ENCODE data around the gene C1orf50. TPM values are rescaled to one million over a fixed set of nuclear protein-coding genes. Genes with fewer than 3 reads are reported as not detected.

Gene C1orf50
- total and polyA plus RNA-seq, 10 donors: 1.5 to 9.8 (median 4.5) TPM

GRCh38 chr1:42783092-42783491 is 16.0 kb downstream of the C1orf50 start:
- peaks cover 0 to 17% (median 10%) of the 10 kb centered on the region in 6 donors for H3K4me1 ChIP-seq
- peaks cover 0 to 57% (median 10%) of the 10 kb centered on the region in 6 donors for H3K36me3 ChIP-seq
- peaks cover 0 to 10% (median 0%) of the 10 kb centered on the region in 7 donors for H3K27me3 ChIP-seq (replicated peaks in 1 of 7)
- intact Hi-C loops (cut with DNase I; ENCODE audit: low total_unique reads): no loop called here
- H3K4me3 ChIP-seq: no peak overlapping the region
- H3K27ac ChIP-seq: no peak overlapping the region
- no peak for DNase-seq
- H3K9me3 ChIP-seq: no peaks in the 10 kb centered on the region
- TF ChIP-seq POLR2A (IDR thresholded peaks at IDR 0.05) (no peak), POLR2AphosphoS5 (IDR thresholded peaks at IDR 0.05) (no peak), CTCF (IDR thresholded peaks at IDR 0.05 in 8 of 11, conservative IDR thresholded peaks at IDR 0.05 in 3 of 11) (no peak)
- 96 to 100% (median 97%) methylated on average over 2 of the region's 2 CpGs for WGBS, 5 donors

GRCh38 chr1:42784547-42784945 is 17.5 kb downstream of the C1orf50 start:
- H3K4me3 ChIP-seq: peak overlapping the region in 3 of 8 donors; percentile 22 to 66 (median 30)
- peaks cover 0 to 17% (median 10%) of the 10 kb centered on the region in 6 donors for H3K4me1 ChIP-seq
- H3K9me3 ChIP-seq: no peaks in the 10 kb centered on the region
- H3K36me3 ChIP-seq: peaks cover 0 to 42% (median 10%) of the 10 kb centered on the region in 6 donors
- peaks cover 0 to 10% (median 0%) of the 10 kb centered on the region in 7 donors for H3K27me3 ChIP-seq (replicated peaks in 1 of 7)
- 89 to 93% (median 92%) methylated on average over 18 of the region's 18 CpGs for WGBS, 5 donors
- intact Hi-C loops (cut with DNase I; ENCODE audit: low total_unique reads): no loop called here
- DNase-seq: no peak
- no peak overlapping the region for H3K27ac ChIP-seq
- no peak for TF ChIP-seq CTCF (IDR thresholded peaks at IDR 0.05 in 8 of 11, conservative IDR thresholded peaks at IDR 0.05 in 3 of 11)
- TF ChIP-seq POLR2A (IDR thresholded peaks at IDR 0.05): no peak
- no peak for TF ChIP-seq POLR2AphosphoS5 (IDR thresholded peaks at IDR 0.05)

DNA sequence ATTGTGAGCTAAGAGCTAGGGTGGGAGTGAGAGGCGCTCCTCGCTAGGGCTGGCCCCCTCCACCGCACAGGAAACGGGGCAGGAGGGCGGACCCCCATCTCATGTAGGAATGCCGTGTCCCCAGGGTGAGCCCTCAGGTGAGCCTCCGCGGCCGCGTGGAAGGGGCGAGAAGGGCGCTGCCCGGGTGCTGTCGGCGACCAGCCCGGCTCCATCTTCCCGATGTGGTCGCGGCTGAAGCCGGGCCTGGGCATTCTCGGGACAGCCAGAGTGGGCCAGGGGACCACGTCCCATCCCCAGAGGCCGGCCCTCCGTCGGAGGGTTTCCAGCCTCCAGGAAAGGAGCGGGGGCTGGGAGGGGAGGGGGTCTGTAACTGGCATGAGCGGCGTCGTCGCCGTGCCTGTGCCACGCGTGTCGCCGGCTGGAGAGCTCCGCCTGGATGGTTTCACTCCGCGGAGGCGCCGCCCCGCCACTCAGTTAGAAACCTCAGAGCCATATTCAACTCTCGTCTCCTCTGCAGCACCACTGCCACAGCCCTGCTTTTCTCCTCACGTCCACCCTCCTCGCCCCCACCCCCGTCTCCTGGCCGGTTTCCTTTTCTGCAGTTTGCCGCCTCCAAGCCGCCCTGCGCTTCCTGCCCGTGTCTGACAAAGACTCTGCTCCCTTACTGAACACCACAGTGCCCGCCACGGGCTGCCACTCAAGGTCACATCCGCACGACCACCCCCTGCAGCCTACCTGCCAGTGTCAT is 18.1 kb downstream of the C1orf50 start, which contains the start of gene TMEM269:
TSS of gene TMEM269 (plus strand) at position 46 of the 748 bp plus-strand sequence. CDS start 4,903 bp downstream, outside the sequence.
- DNase-seq: peak; percentile 79
- H3K27ac ChIP-seq: no peak within 1 kb of the TSS
- peaks cover 0 to 10% (median 0%) of the 10 kb centered on the region in 7 donors for H3K27me3 ChIP-seq (replicated peaks in 1 of 7)
- WGBS, 5 donors: 7 to 21% (median 11%) methylated on average over 31 to 54 of the region's 54 CpGs
- TF ChIP-seq CTCF (IDR thresholded peaks at IDR 0.05 in 8 of 11, conservative IDR thresholded peaks at IDR 0.05 in 3 of 11) (no peak), POLR2A (IDR thresholded peaks at IDR 0.05) (no peak), POLR2AphosphoS5 (IDR thresholded peaks at IDR 0.05) (peak in 2 of 3 donors; percentile 27 to 67)
- peaks cover 0 to 36% (median 8%) of the 10 kb centered on the region in 6 donors for H3K36me3 ChIP-seq
- intact Hi-C loops (cut with DNase I; ENCODE audit: low total_unique reads): no loop called here
- peak within 1 kb of the TSS in 7 of 8 donors; percentile 2 to 66 (median 32) for H3K4me3 ChIP-seq
- H3K4me1 ChIP-seq: peaks cover 0 to 17% (median 10%) of the 10 kb centered on the region in 6 donors
- H3K9me3 ChIP-seq: no peaks in the 10 kb centered on the region

- H3K36me3 ChIP-seq: peaks cover 0 to 27% (median 2%) of the 10 kb centered on the region in 6 donors
- TF ChIP-seq CTCF (IDR thresholded peaks at IDR 0.05 in 8 of 11, conservative IDR thresholded peaks at IDR 0.05 in 3 of 11): no peak
- no peak for TF ChIP-seq POLR2A (IDR thresholded peaks at IDR 0.05)
- TF ChIP-seq POLR2AphosphoS5 (IDR thresholded peaks at IDR 0.05): no peak
- 86 to 94% (median 93%) methylated on average over 5 of the region's 5 CpGs for WGBS, 5 donors
- no peak overlapping the region for H3K4me3 ChIP-seq
- H3K27ac ChIP-seq: no peak overlapping the region
- intact Hi-C loops (cut with DNase I; ENCODE audit: low total_unique reads): no loop called here
- H3K27me3 ChIP-seq (replicated peaks in 1 of 7): peaks cover 0 to 10% (median 0%) of the 10 kb centered on the region in 7 donors
- H3K9me3 ChIP-seq: no peaks in the 10 kb centered on the region
- no peak for DNase-seq
- peaks cover 0 to 17% (median 10%) of the 10 kb centered on the region in 6 donors for H3K4me1 ChIP-seq
These were observed 19.0 kb downstream of the C1orf50 start for GRCh38 chr1:42786097-42786496.
